LHCN-M2 (cell line): ENCODE measurements around the gene OR5W2. TPM values are rescaled to one million over a fixed set of nuclear protein-coding genes. Genes with fewer than 3 reads are reported as not detected.
"Not testable (repeated sequence)": the region's sequence is repeated elsewhere in the genome, so short reads cannot be mapped to it uniquely, and the experiment has no call there.

Experiments used
- DNase-seq: peaks from one replicate; pipeline ENCODE4 v3.0.0-alpha.2; 2012; ENCODE audit warnings: low read depth
- polyA plus RNA-seq: library from polyadenylated mRNA; unstranded; fragments of >200 nt; gene quantifications from one replicate; pipeline ENCODE4 v1.2.1, GENCODE V29; 2012; ENCODE audit warnings: missing spikeins
- total RNA-seq: library from RNA; depleted of rRNA; stranded (reverse); fragments of >200 nt; gene quantifications from 2 replicates; pipeline ENCODE4 v1.2.3, GENCODE V29; 2014; rRNA removed

OR5W2 gene
- total RNA-seq, result not detected in 2 replicates
- polyA plus RNA-seq, result not detected

- DNase-seq, result no peak
Measured at GRCh38 chr11:55914482-55914881, at the start of gene OR5W2. Gene OR5W2, minus strand, starts transcription at chr11:55914582. Its CDS starts 0 bp downstream, at chr11:55914582.

GRCh38 chr11:55956521-55956920 lies 42.1 kb upstream of the OR5W2 start:
- DNase-seq, result no peak

GRCh38 chr11:55949330-55949729 lies 34.9 kb upstream of the OR5W2 start:
- no peak for DNase-seq

GRCh38 chr11:55942785-55943392 lies 28.5 kb upstream of the OR5W2 start:
- DNase-seq, result peak; percentile 8

- no peak for DNase-seq
Measured at GRCh38 chr11:55936300-55936699, 21.9 kb upstream of the OR5W2 start, which contains the start of gene OR5I1. Gene OR5I1, minus strand, starts transcription at chr11:55936400. Its CDS starts 0 bp downstream, at chr11:55936400.

GRCh38 chr11:55920537-55920936 lies 6.2 kb upstream of the OR5W2 start:
- no peak for DNase-seq

- no peak for DNase-seq
Measured at GRCh38 chr11:55902308-55902707, 12.1 kb downstream of the OR5W2 start.

- DNase-seq, result no peak
Measured at GRCh38 chr11:55895216-55895615, 19.2 kb downstream of the OR5W2 start.

- DNase-seq, result not testable (repeated sequence)
Measured at GRCh38 chr11:55885481-55885880, 28.9 kb downstream of the OR5W2 start.

GRCh38 chr11:55884995-55885394 lies 29.4 kb downstream of the OR5W2 start:
- not testable (repeated sequence) for DNase-seq

- DNase-seq, result not testable (repeated sequence)
Measured at GRCh38 chr11:55882997-55883396, 31.4 kb downstream of the OR5W2 start, which contains the start of gene TRIM51. Gene TRIM51, plus strand, starts transcription at chr11:55883297. Its CDS starts 2,132 bp downstream, at chr11:55885429.

- DNase-seq, result not testable (repeated sequence)
Measured at GRCh38 chr11:55873146-55873545, 41.2 kb downstream of the OR5W2 start.

GRCh38 chr11:55872731-55873130 lies 41.7 kb downstream of the OR5W2 start:
- not testable (repeated sequence) for DNase-seq

GRCh38 chr11:55867354-55867753 lies 47.0 kb downstream of the OR5W2 start:
- DNase-seq, result not testable (repeated sequence)

Other genes starting within 250 kb of the OR5W2 start
- gene OR5D13, start 141.1 kb downstream of the OR5W2 start, total RNA-seq, result not detected in 2 replicates
- gene OR5D14, start 119.0 kb downstream of the OR5W2 start, total RNA-seq, result not detected in 2 replicates
- not detected in 2 replicates for gene OR5L1, start 103.2 kb downstream of the OR5W2 start, total RNA-seq
- not detected in 2 replicates for gene OR5D18, start 95.0 kb downstream of the OR5W2 start, total RNA-seq
- not detected in 2 replicates for gene OR5L2, start 87.4 kb downstream of the OR5W2 start, total RNA-seq
- not detected in 2 replicates for gene OR5D16, start 75.8 kb downstream of the OR5W2 start, total RNA-seq
- gene TRIM51, start 31.3 kb downstream of the OR5W2 start, total RNA-seq, result not detected in 2 replicates
- gene OR5I1, start 21.8 kb upstream of the OR5W2 start, total RNA-seq, result not detected in 2 replicates
- not detected in 2 replicates for gene OR10AG1, start 55.4 kb upstream of the OR5W2 start, total RNA-seq
- gene OR5F1, start 80.0 kb upstream of the OR5W2 start, total RNA-seq, result not detected in 2 replicates
- gene OR5AS1, start 113.1 kb upstream of the OR5W2 start, total RNA-seq, result not detected in 2 replicates
- gene OR8I2, start 178.7 kb upstream of the OR5W2 start, total RNA-seq, result not detected in 2 replicates
- not detected in 2 replicates for gene OR8H2, start 189.1 kb upstream of the OR5W2 start, total RNA-seq
- not detected in 2 replicates for gene OR8H3, start 207.8 kb upstream of the OR5W2 start, total RNA-seq
- not detected in 2 replicates for gene OR8J3, start 225.6 kb upstream of the OR5W2 start, total RNA-seq
- not detected in 2 replicates for gene OR8K5, start 245.7 kb upstream of the OR5W2 start, total RNA-seq